HG03159 (cell line): Measurements from ENCODE around the gene IGHMBP2.

ENCODE experiments used
- ATAC-seq: cut with Tn5 transposase; IDR thresholded peaks from one replicate; pipeline ENCODE4 v1.9.1; 2021; ENCODE audit warnings: mild to moderate bottlenecking, moderate library complexity; ENCODE audit not compliant: unreplicated experiment

IGHMBP2 gene

GRCh38 chr11:68978626-68978930, 74.9 kb downstream of the IGHMBP2 start:
- no peak for ATAC-seq

GRCh38 chr11:68978931-68979594, 75.4 kb downstream of the IGHMBP2 start:
- ATAC-seq = no peak

DNA sequence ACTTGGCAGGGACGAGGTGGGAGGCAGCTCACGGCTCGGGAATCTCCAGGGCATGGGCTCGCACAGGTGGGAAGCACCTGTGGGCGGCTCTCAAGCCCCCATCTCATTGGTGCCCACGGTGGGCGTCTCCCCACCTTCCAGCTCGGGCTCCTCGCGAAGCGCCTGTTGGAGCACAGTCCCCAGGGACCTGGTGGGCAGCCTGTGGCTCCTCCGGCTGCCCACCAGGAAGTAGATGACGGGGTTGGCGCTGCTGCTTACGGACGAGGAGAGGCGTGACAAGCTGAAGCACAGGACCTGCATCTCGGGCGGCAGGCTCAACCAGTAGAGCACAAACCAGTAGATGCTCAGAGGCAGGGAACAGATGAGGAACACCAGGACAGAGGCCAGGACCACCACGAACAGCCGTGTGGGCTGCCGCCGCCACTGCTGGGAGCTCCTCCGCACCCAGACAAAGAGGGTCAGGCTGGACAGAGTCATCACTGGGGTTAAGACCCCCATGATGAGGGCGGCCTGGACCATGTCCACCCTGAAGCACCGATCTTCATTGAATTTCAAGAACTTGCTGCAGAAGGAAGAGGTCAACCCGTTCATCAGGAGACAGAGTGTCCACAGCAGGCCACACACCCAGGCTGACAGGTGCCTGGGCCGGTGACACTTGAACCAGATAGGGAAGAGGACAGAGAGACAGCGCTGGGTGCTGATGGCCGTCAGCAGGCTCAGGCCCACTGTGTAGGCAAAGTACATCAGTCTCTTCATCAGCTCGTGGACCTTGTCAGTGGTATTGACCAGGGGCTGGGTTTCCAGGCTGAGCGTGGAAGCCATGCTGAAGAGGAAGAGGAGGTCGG, 76.5 kb downstream of the IGHMBP2 start:
- ATAC-seq = no peak

DNA sequence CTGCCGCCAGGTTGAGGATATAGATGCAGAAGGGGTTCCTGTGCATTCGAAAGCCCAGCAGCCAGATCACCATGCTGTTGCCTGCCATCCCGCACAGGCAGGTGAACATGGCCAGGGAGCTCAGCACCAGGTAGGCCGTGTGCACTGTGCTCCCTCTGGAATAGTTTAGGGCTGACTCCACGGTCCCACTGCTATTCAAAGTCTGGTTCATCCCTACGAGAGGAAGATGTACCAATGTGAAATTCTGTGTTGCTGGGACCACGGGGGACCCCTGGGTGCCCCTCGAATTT, 77.0 kb downstream of the IGHMBP2 start, which contains the start of gene MRGPRD:
MRGPRD (minus strand) TSS at position 211 of the 290 bp plus-strand sequence; CDS start at position 211, 0 bp downstream.
- no peak for ATAC-seq

GRCh38 chr11:68982134-68982533, 78.4 kb downstream of the IGHMBP2 start:
- ATAC-seq = no peak

- ATAC-seq = no peak
These were observed 80.1 kb downstream of the IGHMBP2 start for GRCh38 chr11:68983801-68984200.

DNA sequence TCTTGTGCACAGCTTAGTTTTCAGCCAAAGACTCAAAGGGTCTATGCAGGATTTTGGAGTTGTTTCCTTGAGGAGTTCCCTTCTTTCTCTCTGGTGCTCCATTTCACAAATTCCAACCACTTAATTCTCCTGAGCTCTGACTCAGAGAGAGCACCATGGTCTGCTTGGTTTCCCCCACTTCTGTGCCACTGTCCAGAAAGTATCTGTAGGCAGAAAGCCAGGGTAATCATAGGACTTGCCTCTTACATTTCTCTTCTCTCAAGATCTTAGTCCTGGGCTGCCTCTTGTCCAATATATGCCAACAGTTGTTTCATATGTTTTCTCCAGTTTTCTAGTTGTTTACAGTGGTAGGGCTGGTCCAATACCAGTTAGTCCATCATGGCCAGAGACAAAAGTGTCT, 83.5 kb downstream of the IGHMBP2 start:
- ATAC-seq = no peak

- ATAC-seq = no peak
These were observed 84.8 kb downstream of the IGHMBP2 start for GRCh38 chr11:68988491-68988890.
